Common myeloid progenitor, CD34-positive (primary cell): ENCODE measurements around the gene BID.
"Not testable (repeated sequence)": the region's sequence is repeated elsewhere in the genome, so short reads cannot be mapped to it uniquely, and the experiment has no call there.

Experiments used
- CTCF ChIA-PET: fragments of 350-600 bp; sonication (Branson Sonifier 250); formaldehyde crosslinking; loops from one replicate; lab custom pipeline; 2021; ENCODE audit warnings: antibody characterized with exemption; lab: Charles Lee
- POLR2A ChIA-PET: fragments of 350-600 bp; sonication (Branson Sonifier 250); formaldehyde crosslinking; loops from one replicate; lab custom pipeline; 2021; ENCODE audit warnings: antibody characterized with exemption; lab: Charles Lee
- DNase-seq, 3 donors: peaks; one replicate each; pipeline versions ENCODE4 v3.0.0 to v3.0.0-alpha.2; 2013
- H3K27ac ChIP-seq, 2 experiments: 1 replicate in 1 of 2; 2 replicates in 1 of 2; pipeline ENCODE4 v1.7.0; 2013; ENCODE audit warnings: inconsistent platforms in 2 of 2, low read length in 2 of 2, mild to moderate bottlenecking in 2 of 2, low read depth in 1 of 2, moderate library complexity in 1 of 2; ENCODE audit not compliant: severe bottlenecking in 2 of 2, insufficient read depth in 1 of 2, poor library complexity in 1 of 2
- H3K27me3 ChIP-seq, 5 experiments: replicated peaks in 2 of 5; 1 replicate in 3 of 5; 2 replicates in 2 of 5; pipeline versions ENCODE4 v1.6.1 to v1.7.0; 2013; ENCODE audit warnings: low read length in 4 of 5, mild to moderate bottlenecking in 2 of 5, moderate library complexity in 2 of 5, inconsistent platforms in 1 of 5; ENCODE audit not compliant: insufficient read depth in 5 of 5, control insufficient read depth in 4 of 5
- H3K36me3 ChIP-seq, 4 experiments: 1 replicate in 2 of 4; 2 replicates in 2 of 4; pipeline versions ENCODE4 v1.6.1 to v1.7.0; 2013; ENCODE audit warnings: low read length in 3 of 4, control low read depth in 1 of 4, mild to moderate bottlenecking in 1 of 4; ENCODE audit not compliant: control insufficient read depth in 4 of 4, insufficient read depth in 4 of 4
- H3K4me1 ChIP-seq, 4 experiments: 1 replicate in 3 of 4; 2 replicates in 1 of 4; pipeline versions ENCODE4 v1.6.1 to v1.7.1; 2013; ENCODE audit warnings: low read length in 3 of 4, mild to moderate bottlenecking in 3 of 4, control low read depth in 1 of 4, inconsistent platforms in 1 of 4, moderate library complexity in 1 of 4; ENCODE audit not compliant: control insufficient read depth in 4 of 4, insufficient read depth in 4 of 4; ENCODE audit errors: control extremely low read depth in 1 of 4
- H3K4me3 ChIP-seq, 7 experiments: 1 replicate in 4 of 7; 2 replicates in 3 of 7; pipeline versions ENCODE4 v1.5.1 to v1.7.0; 2013; ENCODE audit warnings: mild to moderate bottlenecking in 7 of 7, low read length in 6 of 7, moderate library complexity in 6 of 7, inconsistent platforms in 2 of 7, low read depth in 2 of 7, control low read depth in 1 of 7; ENCODE audit not compliant: insufficient read depth in 4 of 7, control insufficient read depth in 1 of 7; ENCODE audit errors: extremely low read depth in 1 of 7
- H3K9me3 ChIP-seq, 5 experiments: 1 replicate in 4 of 5; 2 replicates in 1 of 5; pipeline versions ENCODE4 v1.6.1 to v1.7.1; 2013; ENCODE audit warnings: low read length in 4 of 5, mild to moderate bottlenecking in 2 of 5, inconsistent platforms in 1 of 5, low read depth in 1 of 5, moderate library complexity in 1 of 5; ENCODE audit not compliant: control insufficient read depth in 4 of 5, insufficient read depth in 2 of 5; ENCODE audit errors: control extremely low read depth in 1 of 5
- WGBS: methylation state at CpG from one replicate; pipeline ENCODE4 v1.1.5; 2013; ENCODE audit not compliant: insufficient coverage; 5-methylcytosine and 5-hydroxymethylcytosine counted together

Gene BID

DNA sequence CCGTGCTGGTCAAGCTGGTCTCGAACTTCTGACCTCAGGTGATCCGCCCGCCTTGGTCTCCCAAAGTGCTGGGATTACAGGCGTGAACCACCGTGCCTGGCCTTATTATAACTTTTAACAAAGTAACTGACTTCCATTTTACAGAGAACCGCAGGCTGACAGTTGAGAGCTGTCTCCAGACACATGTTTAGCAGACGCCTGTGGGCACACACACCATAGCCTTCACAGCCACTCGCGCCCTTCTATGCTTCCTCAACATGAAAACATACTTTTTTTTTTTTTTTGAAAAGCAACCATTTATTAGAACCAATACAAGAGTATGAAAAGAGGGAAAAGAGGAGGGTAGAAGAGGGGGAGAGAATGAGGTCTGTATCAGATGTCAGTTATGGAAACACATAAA is 10.8 kb downstream of the BID start:
- H3K4me3 ChIP-seq, H3K9me3 ChIP-seq, H3K27me3 ChIP-seq, H3K27ac ChIP-seq, H3K36me3 ChIP-seq: not testable (repeated sequence)
- WGBS = 81% methylated on average over 7 of the region's 10 CpGs
- DNase-seq = peak; percentile 34 to 95 (median 86)
- CTCF ChIA-PET = interaction anchor here (1.3 to 1.8 kb wide), 3 partner anchors 10 to 22 kb away, joined by 3 to 6 read pairs (median 5); no protein-coding TSS in a partner anchor
- H3K4me1 ChIP-seq = peaks cover 10 to 38% (median 24%) of the 10 kb centered on the region in 4 experiments
- POLR2A ChIA-PET = interaction anchor here (0.6 to 1.4 kb wide), 3 partner anchors 10 to 22 kb away, joined by 3 to 4 read pairs (median 3); no protein-coding TSS in a partner anchor

GRCh38 chr22:17761138-17761488 is 13.2 kb downstream of the BID start:
- ChIA-PET CTCF (interaction anchor here (1.1 kb wide), 1 partner anchor 19 kb away, joined by 3 read pairs; no protein-coding TSS in a partner anchor), POLR2A (interaction anchor here (2.0 kb wide), 1 partner anchor 11 kb away, joined by 12 read pairs; no protein-coding TSS in a partner anchor)
- no peaks in the 10 kb centered on the region for H3K9me3 ChIP-seq
- peaks cover 7 to 36% (median 24%) of the 10 kb centered on the region in 4 experiments for H3K4me1 ChIP-seq
- no peaks in the 10 kb centered on the region for H3K27me3 ChIP-seq
- no peak for DNase-seq
- no CpG with 5 or more reads among the region's 4 CpGs for WGBS
- H3K27ac ChIP-seq = peak overlapping the region in 1 of 2 experiments; percentile 59
- peaks cover 0 to 8% (median 2%) of the 10 kb centered on the region in 4 experiments for H3K36me3 ChIP-seq
- H3K4me3 ChIP-seq = no peak overlapping the region

GRCh38 chr22:17754233-17754925 is 19.9 kb downstream of the BID start:
- 98% methylated on average over 13 of the region's 14 CpGs for WGBS
- H3K9me3 ChIP-seq = no peaks in the 10 kb centered on the region
- peak; percentile 38 to 65 (median 64) for DNase-seq
- H3K27me3 ChIP-seq = no peaks in the 10 kb centered on the region
- H3K4me1 ChIP-seq = no peaks in the 10 kb centered on the region
- POLR2A ChIA-PET = no interaction called here
- H3K36me3 ChIP-seq = peaks cover 0 to 10% (median 6%) of the 10 kb centered on the region in 4 experiments
- no peak overlapping the region for H3K4me3 ChIP-seq
- CTCF ChIA-PET = interaction anchor here (0.6 to 2.1 kb wide), 12 partner anchors 9 to 196 kb away, joined by 3 to 19 read pairs (median 3); no protein-coding TSS in a partner anchor
- no peak overlapping the region for H3K27ac ChIP-seq

DNA sequence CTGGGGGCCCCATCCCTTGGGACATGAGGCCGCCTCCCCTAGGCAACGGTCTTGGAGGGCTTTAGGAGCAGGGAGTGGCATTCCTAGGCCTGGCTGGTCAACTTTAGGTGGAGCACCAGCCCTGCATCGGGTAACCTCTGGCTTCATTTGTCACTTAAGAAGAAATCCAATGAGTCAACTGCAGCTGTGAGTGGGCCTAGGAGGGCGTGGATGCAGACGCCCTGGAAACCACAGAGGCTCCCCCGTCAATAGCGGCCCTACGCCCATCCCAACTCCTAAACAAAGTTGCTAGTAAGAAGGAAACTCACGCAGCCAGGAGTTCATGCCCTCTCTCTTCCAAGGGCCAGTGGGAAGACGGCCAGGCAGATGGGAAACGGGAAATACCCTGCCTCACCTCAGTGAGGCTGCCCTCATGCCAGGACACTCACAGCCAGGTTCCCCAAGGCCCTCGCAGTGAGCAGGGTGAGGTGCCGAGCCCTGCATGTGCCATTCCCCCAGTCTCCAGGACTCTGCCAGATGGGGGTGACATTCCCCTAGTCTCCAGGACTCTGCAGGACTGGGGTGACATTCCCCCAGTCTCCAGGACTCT is 20.8 kb downstream of the BID start:
- Histone ChIP-seq H3K36me3 (peaks cover 0 to 14% (median 11%) of the 10 kb centered on the region in 4 experiments), H3K9me3 (no peaks in the 10 kb centered on the region), H3K4me3 (no peak overlapping the region), H3K4me1 (no peaks in the 10 kb centered on the region), H3K27ac (no peak overlapping the region), H3K27me3 (no peaks in the 10 kb centered on the region)
- CTCF ChIA-PET = interaction anchor here (0.6 to 4.2 kb wide), 9 partner anchors 10 to 34 kb away, joined by 3 to 36 read pairs (median 4); no protein-coding TSS in a partner anchor
- POLR2A ChIA-PET = no interaction called here
- 95% methylated on average over 13 of the region's 13 CpGs for WGBS
- no peak for DNase-seq

- ChIA-PET CTCF (interaction anchor here (0.8 to 4.2 kb wide), 8 partner anchors 8 to 36 kb away, joined by 3 to 36 read pairs (median 4); no protein-coding TSS in a partner anchor), POLR2A (interaction anchor here (1.5 kb wide), 1 partner anchor 20 kb away, joined by 4 read pairs; no protein-coding TSS in a partner anchor)
- WGBS = 95% methylated on average over 6 of the region's 6 CpGs
- Histone ChIP-seq H3K4me1 (no peaks in the 10 kb centered on the region), H3K27ac (no peak overlapping the region), H3K4me3 (no peak overlapping the region), H3K27me3 (no peaks in the 10 kb centered on the region), H3K36me3 (peaks cover 0 to 17% (median 7%) of the 10 kb centered on the region in 4 experiments), H3K9me3 (no peaks in the 10 kb centered on the region)
- DNase-seq = no peak
These were observed 22.7 kb downstream of the BID start for GRCh38 chr22:17751596-17751995.

DNA sequence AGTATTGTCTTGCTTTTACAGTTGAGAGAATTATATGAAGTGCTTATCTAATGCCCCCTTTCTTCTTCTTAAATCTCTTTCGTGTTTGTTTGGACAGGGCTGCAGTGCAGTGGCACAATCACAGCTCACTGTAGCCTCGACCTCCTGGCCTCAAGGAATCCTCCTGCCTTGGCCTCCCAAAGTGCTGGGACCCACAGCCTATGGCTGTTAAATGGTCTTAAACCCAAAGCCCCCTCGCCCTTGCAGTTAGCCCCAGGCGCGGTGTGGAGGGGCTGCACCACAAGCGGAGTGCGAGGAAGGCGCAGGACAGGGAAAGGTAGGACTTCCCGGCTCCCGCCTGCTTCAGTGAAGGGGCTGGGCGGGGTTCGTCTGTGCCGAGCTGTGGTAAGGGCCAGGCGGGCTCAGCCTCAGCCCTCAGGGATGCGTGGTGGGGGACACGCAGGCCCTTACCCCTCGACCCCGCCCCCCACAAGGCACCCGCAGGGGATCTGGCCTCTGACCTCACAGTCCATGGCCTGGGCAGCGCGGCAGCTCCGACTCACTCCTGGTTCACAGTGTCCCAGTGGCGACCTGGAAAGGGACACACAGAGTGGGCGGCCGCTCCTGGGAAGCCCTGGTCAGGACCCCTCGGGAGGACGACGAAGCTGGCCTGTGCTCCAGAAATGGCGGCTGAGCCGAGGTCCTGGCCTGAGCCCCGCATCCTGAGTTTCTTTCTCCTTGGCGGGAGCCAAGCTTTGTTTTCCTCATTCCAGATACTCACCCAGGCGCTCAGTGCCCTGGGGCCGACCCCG is 24.5 kb downstream of the BID start:
- H3K27ac ChIP-seq = no peak overlapping the region
- no peaks in the 10 kb centered on the region for H3K9me3 ChIP-seq
- H3K4me3 ChIP-seq = no peak overlapping the region
- no peaks in the 10 kb centered on the region for H3K27me3 ChIP-seq
- no peaks in the 10 kb centered on the region for H3K4me1 ChIP-seq
- WGBS = 98% methylated on average over 30 of the region's 35 CpGs
- H3K36me3 ChIP-seq = peaks cover 0 to 14% (median 10%) of the 10 kb centered on the region in 4 experiments
- ChIA-PET POLR2A (interaction anchor here (0.6 kb wide), 1 partner anchor 64 kb away, joined by 3 read pairs; no protein-coding TSS in a partner anchor), CTCF (interaction anchor here (1.0 to 4.2 kb wide), 4 partner anchors 30 to 326 kb away, joined by 5 to 36 read pairs (median 6); no protein-coding TSS in a partner anchor)
- DNase-seq = no peak
